GM12878 (cell line): ENCODE results near the gene ELMO3. TPM values are rescaled to one million over a fixed set of nuclear protein-coding genes. Genes with fewer than 3 reads are reported as not detected.

Experiments
- ATAC-seq: fragments of 200-7000 bp; cut with Tn5 transposase; 3 replicates; pipeline ENCODE4 v1.9.1; 2020; ENCODE audit warnings: mild to moderate bottlenecking, moderate library complexity
- BruUV-seq: library from RNA; stranded (reverse); fragments of 400-500 nt; replicated peaks from 2 replicates; lab custom pipeline; 2021; lab: Mats Ljungman, UMichigan
- CTCF ChIA-PET: fragments of 300-600 bp; sonication (Branson Sonifier 250); formaldehyde crosslinking; extraction: SDS; loops from one replicate; lab custom pipeline; 2021; ENCODE audit warnings: inconsistent platforms; lab: Yijun Ruan, JAX
- POLR2A ChIA-PET: fragments of 350-600 bp; formaldehyde crosslinking; extraction: SDS; loops from one replicate; lab custom pipeline; 2021; ENCODE audit warnings: inconsistent platforms; lab: Charles Lee
- RAD21 ChIA-PET: fragments of 300-600 bp; sonication (Branson Sonifier 250); formaldehyde crosslinking; loops from one replicate; lab custom pipeline; 2023; ENCODE audit warnings: antibody characterized with exemption; ENCODE audit not compliant: unreplicated experiment; lab: Charles Lee
- SMC1A ChIA-PET: fragments of 300-600 bp; sonication (Branson Sonifier 250); formaldehyde crosslinking; loops from one replicate; lab custom pipeline; 2023; ENCODE audit not compliant: unreplicated experiment, uncharacterized antibody; lab: Charles Lee
- DNase-seq: peaks from one replicate; pipeline ENCODE4 v3.0.0-alpha.2; 2011; ENCODE audit warnings: low read depth, low spot score
- FAIRE-seq: peaks from 3 replicates; lab custom pipeline; 2011; peaks lifted over from hg19 to GRCh38; lab: Jason Lieb, UNC
- H2AFZ ChIP-seq: 2 replicates; pipeline ENCODE4 v1.6.0; 2011; ENCODE audit warnings: low read depth, low read length, control low read depth; ENCODE audit not compliant: control insufficient read depth
- H3K27ac ChIP-seq: 2 replicates; pipeline ENCODE4 v1.5.1; 2011; ENCODE audit warnings: control low read depth; ENCODE audit not compliant: control insufficient read depth, insufficient read depth
- H3K27me3 ChIP-seq, 2 experiments: replicated peaks in 1 of 2; 2 replicates each; pipeline versions ENCODE4 v1.6.0 to v1.6.1; 2011; ENCODE audit warnings: low read length in 1 of 2; ENCODE audit not compliant: control insufficient read depth in 2 of 2, insufficient read depth in 2 of 2
- H3K36me3 ChIP-seq, 2 experiments: 2 replicates each; pipeline ENCODE4 v1.5.1; 2011; ENCODE audit warnings: low read length in 1 of 2; ENCODE audit not compliant: control insufficient read depth in 2 of 2, insufficient read depth in 2 of 2
- H3K4me1 ChIP-seq: 2 replicates; pipeline ENCODE4 v1.6.1; 2011; ENCODE audit warnings: mild to moderate bottlenecking, low read length, moderate library complexity, mixed read lengths; ENCODE audit not compliant: control insufficient read depth, insufficient read depth
- H3K4me2 ChIP-seq: 2 replicates; pipeline ENCODE4 v1.6.0; 2011; ENCODE audit warnings: control low read depth; ENCODE audit not compliant: control insufficient read depth, insufficient read depth
- H3K4me3 ChIP-seq: fragments of 200-600 bp; sonication (generic); 2 replicates; pipeline ENCODE4 v1.5.1; 2016
- H3K79me2 ChIP-seq: 2 replicates; pipeline ENCODE4 v1.6.0; 2011; ENCODE audit warnings: low read length; ENCODE audit not compliant: control insufficient read depth, insufficient read depth
- H3K9ac ChIP-seq: 2 replicates; pipeline ENCODE4 v1.8.0; 2011; ENCODE audit warnings: low read length, control low read depth, mixed read lengths; ENCODE audit not compliant: control insufficient read depth, insufficient read depth
- H3K9me3 ChIP-seq: replicated peaks from 3 replicates; pipeline ENCODE4 v1.5.1; 2011; ENCODE audit warnings: mild to moderate bottlenecking, low read length; ENCODE audit not compliant: control insufficient read depth, insufficient read depth
- H4K20me1 ChIP-seq: 2 replicates; pipeline ENCODE4 v1.6.0; 2011; ENCODE audit not compliant: control insufficient read depth, insufficient read depth
- E2F8 ChIP-seq: fragments of 450-650 bp; IDR thresholded peaks from 2 replicates; pipeline ENCODE4 v1.6.1; 2018; ENCODE audit warnings: mild to moderate bottlenecking, low read depth, moderate library complexity; ENCODE audit not compliant: partially characterized antibody
- RB1 ChIP-seq: fragments of 450-650 bp; formaldehyde crosslinking; IDR thresholded peaks from 2 replicates; pipeline ENCODE4 v1.6.1; 2017; ENCODE audit warnings: mild to moderate bottlenecking, borderline replicate concordance
- WGBS: methylation state at CpG from one replicate; pipeline ENCODE4 v1.1.6; 2016; ENCODE audit warnings: low lambda C conversion rate; ENCODE audit not compliant: insufficient replicate concordance, insufficient coverage; ENCODE audit errors: missing lambda C conversion rate; 5-methylcytosine and 5-hydroxymethylcytosine counted together
- in situ Hi-C: fragments of 300-500 bp; cut with MboI; formaldehyde crosslinking; loops from 9 replicates; pipeline ENCODE4 v1.14.3; 2018; ENCODE audit warnings: mixed read lengths
- intact Hi-C: fragments of 100-400 bp; cut with micrococcal nuclease; formaldehyde crosslinking; loops from one replicate; pipeline ENCODE4 v1.14.2; 2022; ENCODE audit not compliant: unreplicated experiment
- polyA plus RNA-seq, 11 experiments: library from polyadenylated mRNA; depleted of rRNA in 4 of 11; unstranded in 6 of 11; stranded (reverse) in 5 of 11; fragments of >200 nt; fragmentation: Nextera tagmentation in 4 of 11; fragmentation: Illumina TruSeq in 1 of 11; extraction: Ambion mirVana in 4 of 11; extraction: Trizol in 1 of 11; gene quantifications; 1 replicate in 1 of 11; 2 replicates in 10 of 11; pipeline versions ENCODE4 v1.2.1 to v1.2.3, GENCODE V29; 2011 to 2016; ENCODE audit warnings: inconsistent platforms in 2 of 11, missing spikeins in 2 of 11, low read depth in 1 of 11
- total RNA-seq, 4 experiments: library from RNA; depleted of rRNA in 3 of 4; stranded (reverse); fragments of >200 nt in 3 of 4; fragmentation: Illumina TruSeq in 1 of 4; extraction: Trizol in 1 of 4; gene quantifications; 2 replicates each; pipeline versions ENCODE4 v1.2.1 to v1.2.3, GENCODE V29; 2013 to 2021

ELMO3 gene
- total and polyA plus RNA-seq, 10 of the 15 experiments (the other 5 are each of a cell fraction or from before 2014, with no cell fraction given) = 0.05 to 4.7 (median 0.96) TPM; not detected in 1

- TF ChIP-seq E2F8 = no peak
These were observed 3.5 kb downstream of the ELMO3 start (continued) for GRCh38 chr16:67202426-67202825.

- H3K4me1 ChIP-seq = no peaks in the 10 kb centered on the region
- ChIA-PET CTCF (interaction anchor here (0.6 kb wide), 1 partner anchor 74 kb away, joined by 3 read pairs; no protein-coding TSS in a partner anchor), POLR2A (no interaction called here), RAD21 (no interaction called here), SMC1A (no interaction called here)
- H3K36me3 ChIP-seq = peaks cover 8 to 31% of the 10 kb centered on the region in 2 experiments; a peak in 3 of 4 replicates
- in situ Hi-C loops = no loop called here
- H3K4me2 ChIP-seq = no peak overlapping the region
- no peak for ATAC-seq
- no peaks in the 10 kb centered on the region for H3K9me3 ChIP-seq
- FAIRE-seq = no peak
- no peak for TF ChIP-seq RB1
- BruUV-seq = no TSS peak
- H4K20me1 ChIP-seq = no peaks in the 10 kb centered on the region
- no peaks in the 10 kb centered on the region for H3K27me3 ChIP-seq
- no peak overlapping the region for H2AFZ ChIP-seq
- intact Hi-C loops = no loop called here
- 94% methylated on average over 23 of the region's 23 CpGs for WGBS
- no peaks in the 10 kb centered on the region for H3K79me2 ChIP-seq
- no peak overlapping the region for H3K9ac ChIP-seq
- H3K4me3 ChIP-seq = no peak overlapping the region
- H3K27ac ChIP-seq = no peak overlapping the region
- no peak for DNase-seq
These were observed 4.1 kb downstream of the ELMO3 start for GRCh38 chr16:67202956-67203493.
